LHCN-M2 (cell line): ENCODE results near the gene ADAMTS12. TPM values are rescaled to one million over a fixed set of nuclear protein-coding genes. Genes with fewer than 3 reads are reported as not detected.
"Not testable (repeated sequence)": the region's sequence is repeated elsewhere in the genome, so short reads cannot be mapped to it uniquely, and the experiment has no call there.

ENCODE experiments used
- DNase-seq: peaks from one replicate; pipeline ENCODE4 v3.0.0-alpha.2; 2012; ENCODE audit warnings: low read depth
- total RNA-seq: library from RNA; depleted of rRNA; stranded (reverse); fragments of >200 nt; gene quantifications from 2 replicates; pipeline ENCODE4 v1.2.3, GENCODE V29; 2014

ADAMTS12 gene
- total RNA-seq, 1 experiment from 2014 or later = 11.6 TPM

DNA sequence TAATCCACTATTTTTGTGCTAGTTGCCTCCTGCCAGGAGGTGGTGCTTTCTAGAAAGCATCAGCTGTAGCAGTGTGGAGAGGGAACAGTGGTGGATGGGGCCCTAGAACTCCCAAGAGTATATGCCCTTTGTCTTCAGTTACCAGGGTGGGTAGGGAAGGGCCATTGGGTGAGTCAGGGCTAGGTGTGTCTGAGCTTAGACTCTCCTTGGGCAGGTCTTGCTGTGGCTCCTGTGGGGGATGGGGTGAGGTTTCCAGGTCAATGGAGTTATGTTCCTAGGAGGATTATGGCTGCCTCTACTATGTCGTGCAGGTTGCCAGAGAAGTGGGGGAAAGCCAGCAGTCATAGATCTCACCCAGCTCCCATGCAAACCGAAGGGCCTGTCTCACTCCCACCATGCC is 11.3 kb upstream of the ADAMTS12 start:
- DNase-seq = no peak

DNA sequence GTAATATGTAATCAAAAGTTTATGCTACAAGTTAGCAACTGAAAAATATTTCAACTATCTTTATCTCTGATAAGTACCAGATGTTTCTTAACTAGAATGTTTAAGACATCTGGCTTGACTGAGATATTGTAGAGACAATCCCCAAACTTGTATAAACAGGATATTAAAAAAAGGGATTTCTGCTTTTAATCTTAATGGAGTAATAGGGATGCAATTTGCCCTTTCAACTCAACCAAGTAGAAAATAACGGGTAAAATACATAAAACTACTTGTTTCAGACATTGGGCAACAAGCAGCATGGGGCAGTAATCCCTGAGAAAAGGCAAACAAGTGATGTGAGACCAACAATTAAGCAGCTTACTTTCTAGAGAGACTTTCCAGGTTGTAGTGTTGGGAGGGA is 9.4 kb upstream of the ADAMTS12 start:
- DNase-seq = no peak

DNA sequence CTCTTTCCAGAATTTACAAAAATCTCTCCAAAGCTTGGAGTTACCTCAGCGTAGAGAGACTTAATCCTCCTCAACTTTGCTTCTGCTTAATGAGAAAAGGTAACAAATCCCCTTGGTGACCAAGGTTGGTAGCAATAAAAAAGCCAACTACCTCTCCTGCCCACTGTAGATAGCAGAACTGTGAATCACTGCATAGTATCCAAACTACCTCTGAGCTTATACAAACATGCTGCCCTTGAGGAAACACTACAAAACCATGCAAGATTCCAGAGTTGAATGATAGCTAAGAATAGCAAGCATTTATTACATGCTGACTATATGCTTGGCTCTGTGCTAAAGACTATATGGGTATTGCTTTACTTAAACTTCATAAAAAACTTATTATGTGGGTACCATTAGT is 2.8 kb upstream of the ADAMTS12 start:
- DNase-seq = peak; percentile 18

- DNase-seq = peak; percentile 65
Observed at GRCh38 chr5:33892620-33893137, 889 bp upstream of the ADAMTS12 start.

- DNase-seq = no peak
Observed at GRCh38 chr5:33891446-33891787, 373 bp downstream of the ADAMTS12 start.

DNA sequence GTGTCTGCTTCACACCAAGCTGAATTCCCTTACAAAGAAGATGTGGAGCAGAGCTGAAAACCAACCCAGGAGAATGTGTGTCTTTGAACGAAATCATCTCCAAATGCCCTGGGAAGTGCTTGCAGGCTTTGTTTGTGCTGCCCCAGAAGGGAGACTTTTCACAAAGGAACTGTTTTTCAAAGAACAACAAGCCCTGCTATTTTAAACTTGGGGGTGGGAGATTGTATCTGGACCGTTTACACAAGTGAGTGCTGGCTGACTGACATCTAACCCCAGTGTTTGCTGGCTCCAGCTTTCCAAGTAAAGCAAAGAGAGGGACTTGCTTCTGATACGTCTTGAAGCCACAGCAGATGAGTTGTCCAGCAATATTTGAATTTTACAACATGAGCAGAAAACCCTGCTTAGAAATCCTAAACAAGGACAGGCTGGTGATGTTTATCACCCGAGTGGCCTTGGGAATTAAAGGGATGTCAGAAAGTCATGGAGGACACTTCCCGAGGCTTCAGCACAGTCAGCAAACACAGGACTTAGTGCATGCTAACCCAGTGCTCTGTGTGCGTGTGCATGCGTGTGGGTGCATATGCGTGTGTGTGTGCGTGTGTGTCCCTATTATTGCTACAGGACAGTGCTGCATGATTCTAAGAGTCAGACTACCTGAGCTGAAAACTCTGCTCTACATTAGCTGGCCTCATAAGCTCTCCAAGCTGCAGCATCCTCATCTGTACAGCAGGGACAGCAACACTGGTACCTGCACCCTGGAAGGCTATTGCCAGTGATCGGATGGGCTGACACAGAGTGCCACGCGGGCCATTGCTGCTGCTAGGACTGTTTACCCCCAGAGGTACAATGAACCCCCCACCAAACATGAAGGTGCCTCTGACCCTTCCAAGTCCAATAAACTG is 1.4 kb downstream of the ADAMTS12 start:
- peak; percentile 43 for DNase-seq

- no peak for DNase-seq
Observed at GRCh38 chr5:33888587-33888986, 3.2 kb downstream of the ADAMTS12 start.

DNA sequence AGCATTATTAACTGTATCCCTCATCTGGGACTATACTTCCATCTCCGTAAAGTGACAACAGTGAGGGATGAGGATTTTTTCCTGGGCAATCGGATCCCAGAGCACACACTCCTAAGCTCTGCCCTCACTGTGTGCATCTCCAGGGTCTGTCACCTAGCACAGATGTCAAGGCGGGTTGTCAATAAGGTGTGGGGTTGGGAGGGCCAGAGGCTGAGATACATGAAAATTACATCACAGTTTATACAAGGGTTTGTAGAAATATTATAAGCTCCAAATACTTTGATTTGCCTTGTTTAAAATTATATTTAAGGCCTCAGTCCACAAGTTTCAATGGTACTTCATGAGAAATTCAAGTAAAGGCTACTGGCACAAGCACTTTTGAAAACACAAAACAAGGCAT is 4.5 kb downstream of the ADAMTS12 start:
- no peak for DNase-seq

DNA sequence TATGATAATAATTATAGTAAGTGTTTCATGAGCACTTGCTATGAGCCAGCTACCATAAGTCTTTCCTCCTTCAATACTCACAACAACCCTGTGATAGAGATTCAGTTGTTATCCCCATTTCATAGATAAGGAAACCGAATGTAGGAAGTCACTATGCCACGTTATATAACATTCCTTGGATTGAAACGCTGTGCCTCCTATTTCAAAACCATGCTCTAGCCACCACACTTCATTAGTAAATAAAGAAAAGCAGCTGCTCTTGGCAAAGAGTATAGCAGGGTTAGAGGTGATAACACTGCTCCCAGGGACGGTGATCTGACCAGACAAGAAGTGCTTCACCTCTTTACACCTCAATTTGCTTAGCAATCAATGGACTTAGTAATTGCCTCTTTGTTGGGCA is 5.5 kb downstream of the ADAMTS12 start:
- DNase-seq = no peak

- no peak for DNase-seq
Observed at GRCh38 chr5:33885679-33886078, 6.1 kb downstream of the ADAMTS12 start.

DNA sequence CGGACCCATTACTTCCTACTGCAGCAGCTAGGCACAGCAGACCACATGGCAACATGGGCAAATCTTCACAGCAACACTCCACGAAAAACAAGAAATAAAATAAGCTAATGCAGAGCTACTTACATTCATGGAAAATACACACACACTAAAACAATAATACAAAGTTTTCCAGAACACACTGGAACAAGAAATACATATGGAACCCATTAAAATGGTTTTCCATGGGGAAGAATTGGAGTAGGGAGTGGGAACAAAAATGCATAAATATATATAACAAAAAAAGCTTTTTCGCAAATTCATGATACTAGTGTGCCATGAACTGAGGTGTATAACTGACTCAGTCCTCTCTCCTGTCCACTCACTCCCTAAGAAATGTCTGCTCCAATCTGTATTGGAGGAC is 8.3 kb downstream of the ADAMTS12 start:
- DNase-seq = no peak

- DNase-seq = no peak
Observed at GRCh38 chr5:33880319-33880718, 11.5 kb downstream of the ADAMTS12 start.

GRCh38 chr5:33877449-33877848 is 14.3 kb downstream of the ADAMTS12 start:
- peak; percentile 78 for DNase-seq

DNA sequence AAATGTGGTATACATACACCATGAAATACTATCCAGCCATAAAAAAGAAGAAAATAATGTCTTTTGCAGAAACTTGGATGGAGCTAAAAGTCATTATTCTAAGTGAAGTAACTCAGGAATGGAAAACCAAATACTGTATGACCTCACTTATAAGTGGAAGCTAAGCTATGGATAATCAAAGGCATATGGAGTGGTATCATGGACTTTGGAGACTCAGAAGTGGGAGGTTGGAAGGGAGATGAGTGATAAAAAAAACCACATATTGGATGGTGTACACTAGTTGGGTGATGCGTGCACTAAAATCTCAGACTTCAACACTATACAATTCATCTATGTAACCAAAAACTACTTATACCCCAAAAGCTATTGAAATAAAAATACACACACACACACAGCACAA is 24.5 kb downstream of the ADAMTS12 start:
- DNase-seq = no peak

- not testable (repeated sequence) for DNase-seq
Observed at GRCh38 chr5:33859177-33859576, 32.6 kb downstream of the ADAMTS12 start.

DNA sequence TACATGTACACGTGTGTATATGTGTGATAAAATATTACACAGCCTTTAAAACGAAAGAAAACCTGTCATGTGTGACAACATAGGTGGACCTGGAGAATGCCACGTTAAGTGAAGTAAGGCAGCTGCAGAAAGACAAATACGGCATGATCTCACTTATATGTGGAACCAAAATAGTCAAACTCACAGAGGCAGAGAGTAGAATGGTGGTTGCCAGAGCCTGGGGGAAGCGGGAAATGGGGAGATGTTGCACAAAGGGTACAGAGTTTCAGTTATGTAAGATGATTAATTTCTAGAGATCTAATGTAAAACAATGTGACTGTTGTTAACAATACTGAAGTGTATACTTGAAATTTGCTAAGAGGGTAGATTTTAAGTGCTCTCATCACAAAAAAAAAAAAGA is 34.8 kb downstream of the ADAMTS12 start:
- DNase-seq = no peak

- DNase-seq = no peak
Observed at GRCh38 chr5:33855396-33855795, 36.4 kb downstream of the ADAMTS12 start.

DNA sequence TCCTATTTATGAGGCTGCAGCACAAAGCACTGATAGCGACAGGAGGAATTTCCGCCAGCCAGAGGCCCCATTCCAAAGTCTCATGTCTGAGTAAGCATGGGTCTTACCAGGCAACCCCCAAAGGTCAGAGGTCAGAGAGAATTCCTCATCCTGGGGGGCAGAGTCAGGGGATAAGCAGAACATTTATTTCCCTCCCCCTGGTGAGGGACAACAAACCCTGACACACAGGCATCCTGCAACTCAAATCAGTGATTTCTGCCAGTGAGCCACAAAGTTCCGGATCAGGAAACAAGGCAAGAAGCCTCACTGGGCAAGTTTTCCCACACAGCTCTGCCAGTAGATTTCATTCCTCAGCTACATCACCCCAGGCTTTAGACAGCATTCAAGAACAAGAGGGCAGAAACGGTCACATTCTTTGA is 37.0 kb downstream of the ADAMTS12 start:
- DNase-seq = peak; percentile 78

GRCh38 chr5:33852837-33853236 is 39.0 kb downstream of the ADAMTS12 start:
- DNase-seq = no peak

DNA sequence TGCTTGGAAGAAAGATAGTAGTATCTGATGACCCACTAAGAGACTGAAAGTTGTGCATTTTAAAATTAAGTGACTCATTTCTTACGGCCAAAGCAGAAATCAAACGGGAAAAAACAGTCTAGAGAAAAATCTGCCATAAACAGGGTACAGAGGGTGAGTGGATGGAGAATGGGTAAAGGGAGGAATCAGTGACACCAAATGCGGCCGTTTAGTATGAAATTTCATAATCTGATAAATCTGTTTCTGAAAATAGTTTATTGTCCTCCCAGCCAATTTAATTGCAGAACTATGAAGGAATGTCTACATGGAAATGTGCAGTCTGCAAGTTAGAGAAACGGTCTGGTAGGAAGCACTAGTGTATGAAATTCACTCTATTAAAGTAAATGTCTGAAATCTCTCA is 39.5 kb downstream of the ADAMTS12 start:
- DNase-seq = no peak

- DNase-seq = peak; percentile 84
Observed at GRCh38 chr5:33850100-33850594, 41.6 kb downstream of the ADAMTS12 start.

DNA sequence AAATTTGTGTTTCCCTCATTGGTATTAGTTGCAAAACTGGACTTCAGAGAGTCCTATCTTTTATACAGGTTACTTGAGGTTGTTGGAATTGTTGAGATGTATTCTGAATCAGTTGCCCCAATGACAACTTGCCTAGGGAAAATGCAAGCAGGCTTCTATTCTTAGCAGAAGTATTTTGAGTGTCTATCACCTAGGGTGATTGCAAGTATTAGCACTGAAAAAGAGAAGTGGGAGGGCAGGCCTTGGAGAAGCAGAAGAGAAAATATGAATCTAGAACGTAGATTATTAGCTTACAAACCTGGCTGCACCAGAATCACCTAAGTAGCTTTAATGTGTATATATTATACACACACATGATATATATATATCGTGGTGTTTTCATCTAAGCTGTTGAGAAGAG is 43.2 kb downstream of the ADAMTS12 start:
- no peak for DNase-seq

- no peak for DNase-seq
Observed at GRCh38 chr5:33846851-33847250, 44.9 kb downstream of the ADAMTS12 start.
